ENCODE data around the gene KCNK6.

Gene KCNK6

GRCh38 chr19:38371081-38371480, 51.4 kb downstream of the KCNK6 start:
- no peak for DNase-seq (ENCODE audit: low read depth)
- TF ChIP-seq, protein P1, sequence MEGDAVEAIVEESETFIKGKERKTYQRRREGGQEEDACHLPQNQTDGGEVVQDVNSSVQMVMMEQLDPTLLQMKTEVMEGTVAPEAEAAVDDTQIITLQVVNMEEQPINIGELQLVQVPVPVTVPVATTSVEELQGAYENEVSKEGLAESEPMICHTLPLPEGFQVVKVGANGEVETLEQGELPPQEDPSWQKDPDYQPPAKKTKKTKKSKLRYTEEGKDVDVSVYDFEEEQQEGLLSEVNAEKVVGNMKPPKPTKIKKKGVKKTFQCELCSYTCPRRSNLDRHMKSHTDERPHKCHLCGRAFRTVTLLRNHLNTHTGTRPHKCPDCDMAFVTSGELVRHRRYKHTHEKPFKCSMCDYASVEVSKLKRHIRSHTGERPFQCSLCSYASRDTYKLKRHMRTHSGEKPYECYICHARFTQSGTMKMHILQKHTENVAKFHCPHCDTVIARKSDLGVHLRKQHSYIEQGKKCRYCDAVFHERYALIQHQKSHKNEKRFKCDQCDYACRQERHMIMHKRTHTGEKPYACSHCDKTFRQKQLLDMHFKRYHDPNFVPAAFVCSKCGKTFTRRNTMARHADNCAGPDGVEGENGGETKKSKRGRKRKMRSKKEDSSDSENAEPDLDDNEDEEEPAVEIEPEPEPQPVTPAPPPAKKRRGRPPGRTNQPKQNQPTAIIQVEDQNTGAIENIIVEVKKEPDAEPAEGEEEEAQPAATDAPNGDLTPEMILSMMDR (IDR thresholded peaks at IDR 0.05; ENCODE audit: low read depth, low read length, missing control alignments) = no peak
- no peak overlapping the region for H3K4me3 ChIP-seq (ENCODE audit: low read depth, low read length)

- DNase-seq (ENCODE audit: low read depth) = no peak
- TF ChIP-seq, protein P1 (IDR thresholded peaks at IDR 0.05; ENCODE audit: low read depth, low read length, missing control alignments) = no peak
- peak overlapping the region; percentile 37 for H3K4me3 ChIP-seq (ENCODE audit: low read depth, low read length)
These were observed 54.3 kb downstream of the KCNK6 start for GRCh38 chr19:38373907-38374331.

DNA sequence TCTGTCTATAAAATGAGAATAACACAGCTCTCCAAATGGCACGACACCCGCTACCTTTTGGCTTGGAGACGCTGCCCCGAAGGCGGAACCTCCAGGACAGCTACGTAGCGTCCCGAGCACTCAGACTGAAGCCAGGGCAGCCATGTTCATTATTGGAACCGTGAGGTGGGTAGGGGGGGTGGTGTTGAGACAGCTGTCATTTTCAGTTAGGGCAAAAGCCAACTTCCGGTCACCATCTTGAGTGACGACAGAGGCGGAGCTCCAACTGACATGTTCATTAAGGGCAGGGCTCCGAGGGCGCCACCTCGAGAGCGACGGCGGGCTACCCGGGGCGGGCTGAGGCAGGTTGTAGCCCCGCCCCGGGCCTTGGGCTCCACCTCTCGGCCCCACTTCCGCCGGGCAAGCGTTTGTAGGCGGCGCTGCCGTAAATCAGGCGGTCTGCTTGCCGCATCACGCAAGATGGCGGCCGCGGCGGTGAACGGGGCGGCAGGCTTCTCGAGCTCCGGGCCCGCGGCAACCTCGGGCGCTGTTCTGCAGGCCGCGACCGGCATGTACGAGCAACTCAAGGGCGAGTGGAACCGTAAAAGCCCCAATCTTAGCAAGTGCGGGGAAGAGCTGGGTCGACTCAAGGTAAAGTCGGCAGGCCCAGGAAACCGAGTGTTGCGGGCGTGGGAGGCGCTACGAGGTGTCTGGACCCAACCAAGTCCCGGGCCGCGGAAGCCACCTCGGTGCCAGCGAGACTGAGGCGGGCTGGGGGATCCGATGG, 54.9 kb downstream of the KCNK6 start, which contains the start of gene PSMD8:
PSMD8 (plus strand) TSS at position 240 of the 766 bp plus-strand sequence; CDS start at position 271, 31 bp downstream.
- peak within 1 kb of the TSS; percentile 95 for H3K4me3 ChIP-seq (ENCODE audit: low read depth, low read length)
- TF ChIP-seq, protein P1 (IDR thresholded peaks at IDR 0.05; ENCODE audit: low read depth, low read length, missing control alignments) = no peak
- DNase-seq (ENCODE audit: low read depth) = peak; percentile 99

DNA sequence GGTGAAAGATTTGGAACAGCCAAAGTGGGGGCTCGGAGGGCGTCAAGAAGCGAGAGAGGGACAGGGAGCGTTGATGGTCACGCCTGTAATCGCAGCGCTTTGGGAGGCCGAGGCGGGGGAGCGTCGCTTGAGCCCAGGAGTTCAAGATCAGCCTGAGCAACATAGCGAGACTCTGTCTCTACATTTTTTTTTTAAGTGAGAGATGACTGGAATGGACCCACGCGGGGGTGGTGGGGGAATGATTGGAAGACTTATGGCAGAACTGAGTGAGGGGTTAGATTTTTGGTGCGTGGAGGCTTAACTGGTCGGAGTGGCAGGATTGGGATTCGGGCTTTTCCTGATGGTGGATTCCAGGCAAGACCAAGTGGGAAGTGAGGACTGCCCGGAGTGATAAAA, 55.5 kb downstream of the KCNK6 start:
- no peak for DNase-seq (ENCODE audit: low read depth)
- TF ChIP-seq, protein P1 (IDR thresholded peaks at IDR 0.05; ENCODE audit: low read depth, low read length, missing control alignments) = no peak
- H3K4me3 ChIP-seq (ENCODE audit: low read depth, low read length) = peak overlapping the region; percentile 95

GRCh38 chr19:38375748-38376147, 56.1 kb downstream of the KCNK6 start:
- peak overlapping the region; percentile 95 for H3K4me3 ChIP-seq (ENCODE audit: low read depth, low read length)
- DNase-seq (ENCODE audit: low read depth) = no peak
- TF ChIP-seq, protein P1 (IDR thresholded peaks at IDR 0.05; ENCODE audit: low read depth, low read length, missing control alignments) = no peak

DNA sequence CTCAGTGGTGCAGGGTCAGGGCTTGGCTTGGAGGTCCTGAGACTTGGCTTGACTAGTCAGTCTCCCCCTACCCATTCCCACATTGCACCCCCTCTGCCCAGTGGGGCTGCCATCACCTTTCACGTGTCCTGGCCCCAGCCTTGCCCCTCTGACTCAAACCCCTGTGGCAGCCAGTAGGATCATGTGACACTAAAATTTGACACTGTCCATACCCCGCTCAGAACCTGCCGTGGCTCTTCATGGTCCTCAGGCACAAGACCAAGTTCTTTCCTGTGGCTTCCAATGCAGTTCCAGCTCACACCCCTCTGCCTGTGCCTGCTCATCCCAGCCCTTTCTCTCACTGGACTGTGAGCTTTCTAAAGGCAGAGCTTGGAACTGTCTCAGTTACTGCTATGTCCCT, 56.9 kb downstream of the KCNK6 start:
- no peak for DNase-seq (ENCODE audit: low read depth)
- H3K4me3 ChIP-seq (ENCODE audit: low read depth, low read length) = no peak overlapping the region
- TF ChIP-seq, protein P1 (IDR thresholded peaks at IDR 0.05; ENCODE audit: low read depth, low read length, missing control alignments) = no peak

DNA sequence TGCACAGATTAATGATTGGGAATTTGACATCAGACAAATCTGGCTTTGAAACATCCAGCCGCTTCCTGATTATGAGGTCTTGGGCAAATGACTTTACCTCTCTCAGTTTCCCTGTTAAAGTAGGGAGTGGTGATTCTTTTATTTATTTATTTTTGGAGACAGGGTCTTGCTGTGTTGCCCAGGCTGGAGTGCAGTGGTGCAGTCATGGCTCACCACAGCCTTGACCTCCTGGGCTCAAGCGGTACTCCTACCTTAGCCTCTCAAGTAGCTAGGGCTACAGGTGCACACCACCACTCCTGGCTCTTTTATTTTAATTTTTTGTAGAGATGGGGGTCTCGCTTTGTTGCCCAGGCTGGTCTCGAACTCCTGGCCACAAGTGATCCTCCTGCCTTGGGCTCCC, 57.4 kb downstream of the KCNK6 start:
- DNase-seq (ENCODE audit: low read depth) = no peak
- TF ChIP-seq, protein P1 (IDR thresholded peaks at IDR 0.05; ENCODE audit: low read depth, low read length, missing control alignments) = no peak
- no peak overlapping the region for H3K4me3 ChIP-seq (ENCODE audit: low read depth, low read length)
